SK-N-SH treated with all-trans-retinoic acid at 6 μM for 48 hours (cell line): ENCODE results near the gene TMEM263.

Experiments
- ATAC-seq: fragments of 200-7000 bp; cut with Tn5 transposase; 3 replicates; pipeline ENCODE4 v1.9.1; 2020; ENCODE audit warnings: mild to moderate bottlenecking, moderate library complexity
- ARNTL ChIP-seq: fragments of 450-650 bp; formaldehyde crosslinking; IDR thresholded peaks from 2 replicates; pipeline ENCODE4 v1.5.0; 2020; ENCODE audit warnings: low read depth, mild to moderate bottlenecking, moderate library complexity, borderline replicate concordance
- BACH2 ChIP-seq: fragments of 250-450 bp; sonication (Bioruptor Pico); IDR thresholded peaks from 2 replicates; pipeline ENCODE4 v1.9.0; 2021; ENCODE audit warnings: mild to moderate bottlenecking, borderline replicate concordance
- CSDC2 ChIP-seq: fragments of 250-450 bp; sonication (Bioruptor Pico); IDR thresholded peaks from 2 replicates; pipeline ENCODE4 v1.5.0; 2020; ENCODE audit warnings: mild to moderate bottlenecking, moderate library complexity
- ESRRG ChIP-seq: fragments of 250-450 bp; sonication (Bioruptor Pico); IDR thresholded peaks from 2 replicates; pipeline ENCODE4 v1.6.1; 2021; ENCODE audit warnings: mild to moderate bottlenecking
- GLIS3 ChIP-seq: fragments of 250-450 bp; sonication (Bioruptor Pico); IDR thresholded peaks from 2 replicates; pipeline ENCODE4 v1.5.0; 2020; ENCODE audit warnings: mild to moderate bottlenecking, moderate library complexity
- ISL1 ChIP-seq: fragments of 250-450 bp; sonication (Bioruptor Pico); IDR thresholded peaks from 2 replicates; pipeline ENCODE4 v2.1.2; 2022; ENCODE audit warnings: mild to moderate bottlenecking, moderate library complexity
- OSR1 ChIP-seq: fragments of 250-450 bp; sonication (Bioruptor Pico); IDR thresholded peaks from 2 replicates; pipeline ENCODE4 v1.8.0; 2022; ENCODE audit warnings: moderate library complexity, mild to moderate bottlenecking, inconsistent platforms
- PATZ1 ChIP-seq: fragments of 250-450 bp; sonication (Bioruptor Pico); IDR thresholded peaks from 2 replicates; pipeline ENCODE4 v1.8.0; 2020; ENCODE audit warnings: mild to moderate bottlenecking, moderate library complexity, borderline replicate concordance
- POU6F1 ChIP-seq: fragments of 250-450 bp; sonication (Bioruptor Pico); IDR thresholded peaks from 2 replicates; pipeline ENCODE4 v1.8.0; 2021; ENCODE audit warnings: low read depth, mild to moderate bottlenecking, moderate library complexity, borderline replicate concordance
- PPARA ChIP-seq: fragments of 250-450 bp; sonication (Bioruptor Pico); IDR thresholded peaks from 2 replicates; pipeline ENCODE4 v1.5.0; 2020; ENCODE audit warnings: mild to moderate bottlenecking, borderline replicate concordance
- RARB ChIP-seq: fragments of 250-450 bp; sonication (Bioruptor Pico); IDR thresholded peaks from 2 replicates; pipeline ENCODE4 v1.8.0; 2021; ENCODE audit warnings: mild to moderate bottlenecking, moderate library complexity
- SNAI2 ChIP-seq: fragments of 250-450 bp; sonication (Bioruptor Pico); IDR thresholded peaks from 2 replicates; pipeline ENCODE4 v1.5.0; 2020; ENCODE audit warnings: mild to moderate bottlenecking, moderate library complexity
- TCF4 ChIP-seq: fragments of 250-450 bp; sonication (Bioruptor Pico); IDR thresholded peaks from 2 replicates; pipeline ENCODE4 v1.8.0; 2021; ENCODE audit warnings: mild to moderate bottlenecking, moderate library complexity, borderline replicate concordance
- TOX ChIP-seq: fragments of 250-450 bp; sonication (Bioruptor Pico); IDR thresholded peaks from 2 replicates; pipeline ENCODE4 v1.8.0; 2021; ENCODE audit warnings: mild to moderate bottlenecking, moderate library complexity, borderline replicate concordance
- TSHZ2 ChIP-seq: fragments of 250-450 bp; sonication (Bioruptor Pico); IDR thresholded peaks from 2 replicates; pipeline ENCODE4 v1.5.0; 2020; ENCODE audit warnings: mild to moderate bottlenecking, moderate library complexity
- ZC3H10 ChIP-seq: fragments of 250-450 bp; sonication (Bioruptor Pico); IDR thresholded peaks from 2 replicates; pipeline ENCODE4 v1.5.1; 2021; ENCODE audit warnings: mild to moderate bottlenecking, moderate library complexity
- ZFP3 ChIP-seq: fragments of 250-450 bp; sonication (Bioruptor Pico); IDR thresholded peaks from 2 replicates; pipeline ENCODE4 v1.5.0; 2020; ENCODE audit warnings: mild to moderate bottlenecking, moderate library complexity
- ZFP30 ChIP-seq: fragments of 450-650 bp; formaldehyde crosslinking; IDR thresholded peaks from 2 replicates; pipeline ENCODE4 v1.5.0; 2022; ENCODE audit warnings: mild to moderate bottlenecking, moderate library complexity
- ZNF565 ChIP-seq: fragments of 450-650 bp; formaldehyde crosslinking; conservative IDR thresholded peaks from 2 replicates; pipeline ENCODE4 v1.5.0; 2020; ENCODE audit warnings: low read depth, mild to moderate bottlenecking, moderate library complexity
- ZNF70 ChIP-seq: fragments of 450-650 bp; formaldehyde crosslinking; IDR thresholded peaks from 2 replicates; pipeline ENCODE4 v1.5.0; 2020; ENCODE audit warnings: mild to moderate bottlenecking, moderate library complexity
- ZNF8 ChIP-seq: fragments of 450-650 bp; formaldehyde crosslinking; IDR thresholded peaks from 2 replicates; pipeline ENCODE4 v1.5.0; 2020; ENCODE audit warnings: mild to moderate bottlenecking, moderate library complexity
- TF ChIP-seq, protein P1 (sequence below): fragments of 250-450 bp; sonication (Bioruptor Pico); IDR thresholded peaks from 2 replicates; pipeline ENCODE4 v1.5.1; 2021; ENCODE audit warnings: mild to moderate bottlenecking, moderate library complexity

TMEM263 gene

DNA sequence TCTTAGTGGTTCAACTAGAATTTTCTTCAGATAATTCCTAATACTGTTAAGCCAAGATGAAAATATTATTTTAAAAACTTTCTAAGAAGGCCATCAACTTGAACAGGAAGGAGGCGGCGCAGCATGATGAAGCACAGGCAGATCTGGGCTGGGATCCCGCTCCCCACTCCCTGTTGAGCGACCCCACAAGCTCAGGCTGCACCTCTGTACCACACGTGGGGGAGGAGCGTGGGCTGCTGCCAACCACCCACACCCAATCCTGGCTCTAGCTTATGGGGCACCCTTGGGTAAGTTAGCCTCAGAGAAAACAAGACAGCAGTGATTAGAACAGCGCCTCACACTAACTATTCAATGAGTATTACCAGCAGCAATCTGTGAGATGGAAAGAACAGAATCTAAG, 25.2 kb downstream of the TMEM263 start:
- peak; percentile 15; the same call in 2 of the 3 replicates for ATAC-seq
- TF ChIP-seq ISL1 (CRISPR knock-in tag) = no peak
- no peak for TF ChIP-seq ESRRG (CRISPR knock-in tag)
- no peak for TF ChIP-seq ARNTL (CRISPR knock-in tag)
- no peak for TF ChIP-seq RARB (CRISPR knock-in tag)
- no peak for TF ChIP-seq TSHZ2 (CRISPR knock-in tag)
- no peak for TF ChIP-seq CSDC2 (CRISPR knock-in tag)
- no peak for TF ChIP-seq ZFP3 (CRISPR knock-in tag)
- TF ChIP-seq ZNF70 (CRISPR knock-in tag) = no peak
- no peak for TF ChIP-seq POU6F1 (CRISPR knock-in tag)
- no peak for TF ChIP-seq TCF4 (CRISPR knock-in tag)
- no peak for TF ChIP-seq TOX (CRISPR knock-in tag)
- TF ChIP-seq PPARA (CRISPR knock-in tag) = no peak
- TF ChIP-seq BACH2 (CRISPR knock-in tag) = no peak
- TF ChIP-seq PATZ1 (CRISPR knock-in tag) = no peak
- no peak for TF ChIP-seq ZNF8 (CRISPR knock-in tag)
- TF ChIP-seq, protein P1, sequence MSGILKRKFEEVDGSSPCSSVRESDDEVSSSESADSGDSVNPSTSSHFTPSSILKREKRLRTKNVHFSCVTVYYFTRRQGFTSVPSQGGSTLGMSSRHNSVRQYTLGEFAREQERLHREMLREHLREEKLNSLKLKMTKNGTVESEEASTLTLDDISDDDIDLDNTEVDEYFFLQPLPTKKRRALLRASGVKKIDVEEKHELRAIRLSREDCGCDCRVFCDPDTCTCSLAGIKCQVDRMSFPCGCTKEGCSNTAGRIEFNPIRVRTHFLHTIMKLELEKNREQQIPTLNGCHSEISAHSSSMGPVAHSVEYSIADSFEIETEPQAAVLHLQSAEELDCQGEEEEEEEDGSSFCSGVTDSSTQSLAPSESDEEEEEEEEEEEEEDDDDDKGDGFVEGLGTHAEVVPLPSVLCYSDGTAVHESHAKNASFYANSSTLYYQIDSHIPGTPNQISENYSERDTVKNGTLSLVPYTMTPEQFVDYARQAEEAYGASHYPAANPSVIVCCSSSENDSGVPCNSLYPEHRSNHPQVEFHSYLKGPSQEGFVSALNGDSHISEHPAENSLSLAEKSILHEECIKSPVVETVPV (CRISPR knock-in tag) = no peak
- TF ChIP-seq ZNF565 (CRISPR knock-in tag) = no peak
- no peak for TF ChIP-seq ZFP30 (CRISPR knock-in tag)
- no peak for TF ChIP-seq SNAI2 (CRISPR knock-in tag)
- TF ChIP-seq GLIS3 (CRISPR knock-in tag) = no peak

DNA sequence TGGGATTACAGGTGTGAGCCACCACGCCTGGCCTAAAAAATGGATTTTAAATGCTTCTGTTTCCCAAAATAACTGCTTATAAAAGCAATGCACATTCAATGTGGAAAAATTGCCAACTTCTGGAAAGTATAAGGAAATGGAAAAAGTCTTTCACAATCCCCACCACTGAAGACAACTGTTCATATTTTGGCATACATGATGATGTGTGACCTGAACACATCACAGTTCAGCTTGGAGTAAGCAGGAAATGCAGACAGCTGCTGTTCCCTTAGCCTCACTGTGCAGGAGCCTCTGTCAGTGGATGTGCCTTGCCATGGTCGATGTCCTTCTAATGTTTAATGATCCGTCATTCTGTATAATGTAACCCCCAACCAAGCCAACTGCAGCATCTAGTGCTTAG, 26.1 kb downstream of the TMEM263 start:
- ATAC-seq = no peak
- no peak for TF ChIP-seq CSDC2 (CRISPR knock-in tag)
- TF ChIP-seq ISL1 (CRISPR knock-in tag) = no peak
- no peak for TF ChIP-seq ZNF565 (CRISPR knock-in tag)
- no peak for TF ChIP-seq ZC3H10 (CRISPR knock-in tag)
- TF ChIP-seq PPARA (CRISPR knock-in tag) = no peak
- no peak for TF ChIP-seq RARB (CRISPR knock-in tag)
- no peak for TF ChIP-seq SNAI2 (CRISPR knock-in tag)
- no peak for TF ChIP-seq PATZ1 (CRISPR knock-in tag)
- no peak for TF ChIP-seq TOX (CRISPR knock-in tag)
- TF ChIP-seq, protein P1 (CRISPR knock-in tag) = no peak
- no peak for TF ChIP-seq ESRRG (CRISPR knock-in tag)
- no peak for TF ChIP-seq OSR1 (CRISPR knock-in tag)
- TF ChIP-seq ZFP30 (CRISPR knock-in tag) = no peak
- no peak for TF ChIP-seq ZFP3 (CRISPR knock-in tag)
- no peak for TF ChIP-seq POU6F1 (CRISPR knock-in tag)
- no peak for TF ChIP-seq ZNF8 (CRISPR knock-in tag)
